ENCODE measurements around the gene NFATC2IP. TPM values are rescaled to one million over a fixed set of nuclear protein-coding genes. Genes with fewer than 3 reads are reported as not detected.

Gene NFATC2IP
- total RNA-seq, 4 donors from 2014 or later = 17.4 to 36.6 (median 24.2) TPM

DNA sequence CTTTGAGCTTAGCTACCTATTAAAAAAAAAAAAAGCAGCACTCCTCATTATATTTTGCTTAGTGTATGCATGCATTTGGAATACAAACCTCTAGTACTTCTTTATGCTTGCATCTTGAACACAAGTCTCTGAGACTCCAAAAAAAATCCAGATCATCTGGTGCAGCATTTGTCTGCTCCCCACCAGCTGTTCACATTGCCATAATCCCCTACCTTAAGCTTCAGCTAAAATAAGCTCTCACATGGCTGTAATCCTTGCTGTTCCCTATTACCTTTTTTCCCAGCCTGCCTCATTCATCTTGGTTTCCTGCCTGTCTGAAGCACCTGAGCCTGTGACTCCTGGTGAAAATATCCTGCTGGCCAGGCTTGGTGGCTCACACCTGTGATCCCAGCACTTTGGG lies 7.5 kb upstream of the NFATC2IP start:
- Histone ChIP-seq H3K4me3 (no peak overlapping the region), H3K36me3 (no peaks in the 10 kb centered on the region), H3K27ac (no peak overlapping the region), H3K9me3 (no peaks in the 10 kb centered on the region), H3K27me3 (no peaks in the 10 kb centered on the region), H3K4me1 (peaks cover 7 to 11% (median 8%) of the 10 kb centered on the region in 3 donors)
- TF ChIP-seq, protein P1, sequence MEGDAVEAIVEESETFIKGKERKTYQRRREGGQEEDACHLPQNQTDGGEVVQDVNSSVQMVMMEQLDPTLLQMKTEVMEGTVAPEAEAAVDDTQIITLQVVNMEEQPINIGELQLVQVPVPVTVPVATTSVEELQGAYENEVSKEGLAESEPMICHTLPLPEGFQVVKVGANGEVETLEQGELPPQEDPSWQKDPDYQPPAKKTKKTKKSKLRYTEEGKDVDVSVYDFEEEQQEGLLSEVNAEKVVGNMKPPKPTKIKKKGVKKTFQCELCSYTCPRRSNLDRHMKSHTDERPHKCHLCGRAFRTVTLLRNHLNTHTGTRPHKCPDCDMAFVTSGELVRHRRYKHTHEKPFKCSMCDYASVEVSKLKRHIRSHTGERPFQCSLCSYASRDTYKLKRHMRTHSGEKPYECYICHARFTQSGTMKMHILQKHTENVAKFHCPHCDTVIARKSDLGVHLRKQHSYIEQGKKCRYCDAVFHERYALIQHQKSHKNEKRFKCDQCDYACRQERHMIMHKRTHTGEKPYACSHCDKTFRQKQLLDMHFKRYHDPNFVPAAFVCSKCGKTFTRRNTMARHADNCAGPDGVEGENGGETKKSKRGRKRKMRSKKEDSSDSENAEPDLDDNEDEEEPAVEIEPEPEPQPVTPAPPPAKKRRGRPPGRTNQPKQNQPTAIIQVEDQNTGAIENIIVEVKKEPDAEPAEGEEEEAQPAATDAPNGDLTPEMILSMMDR (IDR thresholded peaks at IDR 0.05) = no peak
- no peak for TF ChIP-seq POLR2A (IDR thresholded peaks at IDR 0.05)
- no peak for DNase-seq
- intact Hi-C loops (cut with DNase I) = no loop called here

- H3K36me3 ChIP-seq = no peaks in the 10 kb centered on the region
- no peaks in the 10 kb centered on the region for H3K27me3 ChIP-seq
- intact Hi-C loops (cut with DNase I) = no loop called here
Measured at GRCh38 chr16:28946681-28947080, 4.1 kb upstream of the NFATC2IP start.

GRCh38 chr16:28951410-28951943 lies 740 bp downstream of the NFATC2IP start:
- 1% methylated on average over 11 to 13 of the region's 17 CpGs for WGBS, 2 donors
- TF ChIP-seq, protein P1 (IDR thresholded peaks at IDR 0.05) = no peak
- TF ChIP-seq POLR2A (IDR thresholded peaks at IDR 0.05) = no peak
- no peak for DNase-seq

More at GRCh38 chr16:28946681-28947080, 4.1 kb upstream of the NFATC2IP start:
- TF ChIP-seq, protein P1 (IDR thresholded peaks at IDR 0.05) = no peak
- TF ChIP-seq POLR2A (IDR thresholded peaks at IDR 0.05) = no peak
- H3K4me3 ChIP-seq = no peak overlapping the region
- no peak overlapping the region for H3K27ac ChIP-seq
- 49 to 74% methylated on average over 3 to 4 of the region's 4 CpGs for WGBS, 2 donors
- no peak for DNase-seq
- no peaks in the 10 kb centered on the region for H3K9me3 ChIP-seq
- peaks cover 12 to 22% (median 14%) of the 10 kb centered on the region in 3 donors for H3K4me1 ChIP-seq

GRCh38 chr16:28958216-28958615 lies 7.5 kb downstream of the NFATC2IP start:
- TF ChIP-seq POLR2A (IDR thresholded peaks at IDR 0.05) = no peak
- TF ChIP-seq, protein P1 (IDR thresholded peaks at IDR 0.05) = no peak
- Histone ChIP-seq H3K9me3 (no peaks in the 10 kb centered on the region), H3K4me3 (no peak overlapping the region), H3K27me3 (no peaks in the 10 kb centered on the region), H3K27ac (no peak overlapping the region), H3K36me3 (peaks cover 6 to 100% (median 58%) of the 10 kb centered on the region in 3 donors), H3K4me1 (peaks cover 0 to 4% (median 0%) of the 10 kb centered on the region in 3 donors)
- intact Hi-C loops (cut with DNase I) = no loop called here
- 88 to 90% methylated on average over 9 of the region's 9 CpGs for WGBS, 2 donors
- no peak for DNase-seq

More at GRCh38 chr16:28951410-28951943, 740 bp downstream of the NFATC2IP start:
- Histone ChIP-seq H3K9me3 (no peaks in the 10 kb centered on the region), H3K4me3 (peak overlapping the region; percentile 85 to 97 (median 92)), H3K4me1 (peaks cover 10 to 31% (median 14%) of the 10 kb centered on the region in 3 donors), H3K36me3 (peaks cover 0 to 44% (median 24%) of the 10 kb centered on the region in 3 donors), H3K27ac (peak overlapping the region; percentile 86 to 96 (median 92)), H3K27me3 (no peaks in the 10 kb centered on the region)
- intact Hi-C loops (cut with DNase I) = no loop called here

DNA sequence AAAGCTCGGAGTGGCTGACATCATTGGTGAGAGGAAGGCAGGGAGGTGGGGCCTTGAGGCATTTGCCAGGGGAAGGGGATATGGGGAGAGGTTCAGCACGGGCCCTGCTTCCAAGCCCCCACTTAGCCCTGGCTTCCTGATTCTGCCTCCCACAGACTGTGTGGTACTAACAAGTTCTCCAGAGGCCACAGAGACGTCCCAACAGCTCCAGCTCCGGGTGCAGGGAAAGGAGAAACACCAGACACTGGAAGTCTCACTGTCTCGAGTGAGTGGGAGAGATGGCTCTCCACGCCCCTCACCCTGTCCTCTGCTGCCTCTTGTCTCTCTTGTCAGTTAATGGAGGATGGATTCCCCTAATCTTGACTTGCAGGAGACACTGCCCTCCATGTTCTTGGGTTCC lies 8.1 kb downstream of the NFATC2IP start:
- TF ChIP-seq POLR2A (IDR thresholded peaks at IDR 0.05) = no peak
- TF ChIP-seq, protein P1 (IDR thresholded peaks at IDR 0.05) = no peak
- H3K9me3 ChIP-seq = no peaks in the 10 kb centered on the region
- no peak overlapping the region for H3K27ac ChIP-seq
- 60 to 93% methylated on average over 1 to 3 of the region's 6 CpGs for WGBS, 2 donors
- H3K36me3 ChIP-seq = peaks cover 6 to 100% (median 63%) of the 10 kb centered on the region in 3 donors
- H3K4me1 ChIP-seq = no peaks in the 10 kb centered on the region
- H3K4me3 ChIP-seq = no peak overlapping the region
- H3K27me3 ChIP-seq = no peaks in the 10 kb centered on the region
- DNase-seq = no peak
- intact Hi-C loops (cut with DNase I) = no loop called here

All from esophagus squamous epithelium (tissue), 5 donors.